IPS-NIHi7 (cell line): Measurements from ENCODE around the gene MSI2.

Experiments
- DNase-seq: peaks from one replicate; pipeline ENCODE4 v3.0.0; 2012; ENCODE audit warnings: mixed read lengths; ENCODE audit errors: extremely low spot score

MSI2 gene

DNA sequence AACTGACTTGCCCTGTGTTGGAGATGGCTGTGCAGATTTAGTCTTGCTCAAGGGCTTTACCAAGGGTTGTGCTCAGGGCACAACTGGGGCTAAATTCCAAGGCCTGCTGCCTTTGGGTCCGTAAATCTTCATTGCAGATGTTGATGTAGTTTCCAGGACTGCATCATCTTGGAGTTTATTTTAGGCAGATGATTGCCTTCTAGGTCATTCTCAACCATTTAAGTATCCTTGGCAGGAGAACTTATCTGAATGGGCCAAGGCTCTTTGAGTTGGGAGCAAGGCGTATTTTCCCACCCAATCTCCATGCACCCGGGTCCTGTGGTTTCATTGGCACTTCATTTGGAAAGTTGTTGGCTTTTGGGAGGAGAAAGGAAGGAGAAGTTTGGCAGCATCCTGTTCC, 200.3 kb downstream of the MSI2 start:
- no peak for DNase-seq

DNA sequence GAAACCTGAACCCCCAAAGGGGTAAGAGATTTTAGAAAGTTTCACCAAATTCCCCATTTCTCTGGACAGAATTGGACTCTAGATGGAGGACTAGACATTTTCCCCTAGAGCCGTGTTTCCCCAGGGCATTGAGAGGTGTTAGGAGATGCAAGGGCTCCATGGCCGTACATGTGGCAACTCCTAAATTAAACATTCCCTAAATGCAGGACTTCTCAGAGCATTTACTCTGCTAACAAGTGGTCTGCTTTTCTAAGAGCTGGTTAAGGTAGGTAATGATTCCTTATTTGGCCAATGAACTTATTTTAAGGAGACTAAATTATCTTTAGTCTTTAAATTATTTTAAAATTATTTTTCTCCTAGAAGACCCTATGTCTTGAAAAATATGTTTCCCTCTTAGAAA, 200.9 kb downstream of the MSI2 start:
- DNase-seq = no peak

DNA sequence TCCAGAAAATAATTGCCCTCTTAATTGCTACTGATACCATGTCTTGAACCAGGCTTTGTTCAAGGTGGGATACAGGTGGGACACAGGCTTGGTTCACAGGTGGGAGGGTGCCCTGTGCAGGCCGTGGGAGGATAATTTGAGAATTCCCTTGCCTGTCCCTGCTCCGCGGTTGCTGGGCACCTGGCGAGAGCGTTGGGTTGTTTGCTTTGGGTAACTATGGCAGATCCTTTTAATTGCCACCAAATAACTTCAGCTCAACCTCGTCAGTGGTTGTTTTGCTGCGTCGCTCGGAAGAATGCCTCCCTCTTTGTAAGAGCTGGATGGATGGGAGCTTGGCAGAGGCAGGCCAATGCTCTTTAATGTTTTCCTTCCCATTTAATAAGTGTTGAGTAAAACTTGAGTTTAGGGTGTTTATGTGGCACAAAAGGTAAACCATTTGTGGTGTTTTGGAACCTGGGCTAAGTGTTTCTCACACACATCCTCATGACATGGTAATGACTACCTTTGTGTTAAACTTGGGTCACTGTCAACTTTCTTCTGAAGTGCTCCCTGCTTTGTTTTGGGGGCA, 202.5 kb downstream of the MSI2 start:
- DNase-seq = no peak

DNA sequence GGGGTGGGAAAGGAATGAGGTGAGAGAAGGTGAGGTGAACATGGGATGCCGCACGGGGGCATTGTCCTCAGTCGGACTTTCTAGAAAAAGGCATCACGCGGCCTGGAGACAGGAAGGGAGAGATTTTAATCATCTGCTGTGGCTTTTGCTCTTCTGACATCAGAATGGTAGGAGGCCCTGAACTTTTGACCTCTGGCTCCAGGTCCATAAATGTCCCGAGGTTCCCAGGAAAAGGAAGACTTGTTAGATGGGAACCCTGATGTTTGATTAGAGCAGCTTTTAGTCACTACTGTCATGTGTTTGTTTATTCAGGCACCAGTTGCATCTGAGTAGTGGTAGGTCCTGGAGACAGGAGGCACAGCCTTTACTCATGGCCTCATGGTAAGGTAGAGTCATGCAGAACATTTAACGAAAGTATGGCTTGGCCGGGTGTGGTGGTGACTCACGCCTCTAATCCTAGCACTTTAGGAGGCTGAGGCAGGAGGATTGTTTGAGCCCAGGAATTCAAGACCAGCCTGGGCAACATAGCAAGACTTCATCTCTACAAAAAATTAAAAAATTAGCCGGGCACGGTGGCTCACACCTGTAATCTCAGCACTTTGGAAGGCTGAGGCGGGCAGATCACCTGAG, 203.1 kb downstream of the MSI2 start:
- no peak for DNase-seq

DNA sequence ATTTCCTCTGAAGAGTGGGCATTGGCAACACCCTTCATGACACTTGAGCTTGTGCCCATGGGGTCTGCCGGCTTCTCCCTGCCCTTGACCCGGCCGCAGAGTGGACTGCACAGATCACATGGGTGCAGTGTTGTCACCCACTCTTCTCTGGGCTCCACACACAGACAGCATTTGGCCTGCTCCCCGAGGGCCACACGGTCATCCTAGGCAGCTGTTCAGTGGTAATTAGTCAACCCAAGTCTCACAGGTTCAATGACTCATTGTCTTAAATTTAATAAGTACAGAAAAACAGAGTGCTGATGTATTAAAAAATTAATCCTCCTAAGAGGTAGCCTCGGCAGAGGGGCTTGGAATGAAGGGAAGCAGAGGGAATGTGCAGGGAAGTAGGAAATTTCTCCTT, 204.8 kb downstream of the MSI2 start:
- DNase-seq = no peak

DNA sequence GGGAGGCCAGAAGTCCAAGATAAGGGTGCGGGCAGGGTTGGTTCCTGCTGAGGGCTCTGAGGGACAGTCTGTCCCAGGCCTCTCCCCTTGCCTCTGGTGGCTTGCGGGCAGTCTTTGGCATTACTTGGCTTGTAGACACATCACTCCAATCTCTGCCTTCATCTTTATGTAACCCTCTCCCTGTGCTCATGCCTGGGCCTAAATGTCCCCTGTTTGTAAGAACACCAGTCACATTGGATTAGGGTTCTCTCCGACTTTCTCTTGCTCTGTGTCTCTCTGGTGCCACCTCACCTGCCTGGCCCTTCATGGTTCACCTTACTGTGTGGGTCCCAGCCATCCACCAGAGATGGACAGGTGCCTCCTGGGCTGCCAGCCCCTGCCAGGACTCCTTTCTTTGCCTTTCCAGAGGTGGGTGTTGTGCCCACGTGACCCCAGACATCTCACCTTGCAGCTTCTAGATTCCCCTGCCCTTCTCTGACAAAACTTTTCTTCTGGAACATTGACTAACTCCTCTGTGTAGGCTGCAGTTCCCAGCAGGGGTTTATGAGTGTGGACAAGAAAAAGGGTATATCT, 205.8 kb downstream of the MSI2 start:
- no peak for DNase-seq

DNA sequence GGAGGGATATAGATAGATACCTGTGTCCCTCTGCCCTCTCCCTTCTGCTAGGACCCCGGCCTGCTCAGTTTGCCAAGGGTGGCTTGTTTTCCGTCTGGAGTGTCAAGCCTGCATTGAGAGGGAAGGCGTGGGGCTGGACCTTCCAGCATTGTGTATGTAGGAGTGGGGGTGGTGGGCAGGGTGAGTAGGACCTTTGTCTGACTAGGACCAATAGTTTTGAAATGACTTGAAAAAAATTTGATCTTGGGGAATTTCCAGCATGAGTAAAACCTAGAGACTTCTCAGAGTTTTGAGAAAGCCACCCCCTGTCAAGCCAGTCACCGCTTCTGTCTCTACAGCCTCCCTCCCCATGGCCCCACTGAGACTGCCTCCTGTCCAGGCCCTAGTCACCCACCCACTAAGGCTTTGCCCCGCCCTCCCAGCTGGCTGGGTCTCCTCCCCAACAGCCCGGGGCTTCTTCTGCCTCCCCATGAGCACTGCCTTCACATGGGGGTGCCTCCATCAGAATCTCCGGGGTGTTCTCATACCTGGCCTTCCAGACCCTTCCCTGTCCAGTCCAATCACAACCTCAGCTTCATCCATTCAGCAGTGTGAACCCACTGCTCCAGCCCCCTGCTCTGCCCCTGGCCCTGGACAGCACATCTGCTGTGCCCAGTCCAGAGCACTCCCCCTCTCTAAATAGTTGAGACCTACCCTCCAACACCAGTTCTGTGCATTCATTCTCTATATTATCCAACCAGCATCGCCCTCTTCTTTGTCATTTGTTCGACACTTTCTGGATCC, 207.0 kb downstream of the MSI2 start:
- DNase-seq = no peak

DNA sequence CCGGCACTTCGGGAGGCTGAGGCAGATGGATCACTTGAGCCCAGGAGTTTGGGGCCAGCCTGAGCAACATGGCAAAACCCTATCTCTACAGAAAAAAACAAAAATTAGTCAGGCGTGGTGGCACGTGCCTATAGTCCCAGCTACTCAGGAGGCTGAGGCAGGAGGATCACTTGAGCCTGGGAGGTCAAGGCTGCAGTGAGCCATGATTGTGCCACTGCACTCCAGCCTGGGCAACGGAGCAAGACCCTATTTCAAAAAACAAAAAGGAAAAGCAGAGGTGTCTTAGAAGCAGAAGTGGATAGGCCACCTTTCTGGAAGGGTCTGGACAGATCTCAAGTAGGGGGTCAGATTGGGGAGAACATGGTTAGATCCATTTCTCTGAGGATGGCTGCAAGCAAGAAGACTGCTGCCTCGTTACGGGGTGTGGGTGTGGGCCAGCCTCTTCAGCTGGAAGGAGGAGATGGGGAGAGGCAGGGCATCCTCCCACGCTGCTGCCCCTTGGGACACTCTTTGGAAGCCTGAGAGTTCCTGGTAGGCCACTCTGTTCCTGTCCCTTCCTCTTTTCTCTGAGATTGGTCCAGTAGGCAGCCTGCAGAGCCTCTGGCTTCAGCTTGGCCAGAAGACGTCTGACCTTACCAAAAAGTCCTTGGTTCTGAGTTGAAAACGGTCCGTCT, 208.0 kb downstream of the MSI2 start:
- no peak for DNase-seq

DNA sequence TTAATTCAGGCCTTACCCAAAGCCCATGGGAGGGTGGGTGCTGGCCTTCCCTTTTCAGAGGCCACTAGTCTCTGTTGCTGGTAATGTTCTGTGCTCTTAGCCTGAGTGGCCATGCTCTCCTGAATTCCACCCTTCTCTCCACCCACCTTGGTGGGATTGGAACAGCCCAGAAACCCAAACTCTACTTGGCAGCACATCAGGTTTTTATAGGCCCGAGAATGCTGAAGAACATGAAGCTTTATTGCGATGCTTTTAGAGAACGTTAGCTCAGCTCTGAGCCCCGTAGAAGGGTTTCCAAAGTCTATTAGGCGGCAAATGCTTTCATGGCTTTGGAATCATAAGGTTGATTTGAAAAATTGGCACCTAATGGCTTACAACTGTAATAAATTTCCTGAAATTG, 209.3 kb downstream of the MSI2 start:
- DNase-seq = no peak

DNA sequence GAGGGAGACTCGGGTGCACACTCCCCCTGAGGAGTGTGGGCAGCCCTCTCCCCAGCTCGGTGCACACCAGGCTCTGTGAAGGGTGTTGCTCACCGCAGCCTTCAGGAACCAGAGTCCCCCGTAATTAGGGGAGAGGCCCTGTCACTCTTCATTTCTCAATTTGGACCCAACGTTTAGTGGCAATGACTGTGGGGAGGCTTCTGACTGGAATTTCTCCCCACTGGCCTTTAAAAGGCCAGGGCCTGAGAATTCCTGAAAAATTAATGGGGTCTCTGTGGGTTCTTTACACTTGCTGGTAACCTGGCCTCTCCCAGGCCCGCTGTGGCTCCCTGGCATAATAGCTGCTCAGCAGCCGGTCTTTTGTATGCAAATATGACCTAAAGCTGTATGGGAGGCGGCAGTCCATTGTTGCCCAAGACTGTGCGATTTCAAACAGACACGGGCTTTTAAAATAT, 209.7 kb downstream of the MSI2 start:
- peak; percentile 64 for DNase-seq

DNA sequence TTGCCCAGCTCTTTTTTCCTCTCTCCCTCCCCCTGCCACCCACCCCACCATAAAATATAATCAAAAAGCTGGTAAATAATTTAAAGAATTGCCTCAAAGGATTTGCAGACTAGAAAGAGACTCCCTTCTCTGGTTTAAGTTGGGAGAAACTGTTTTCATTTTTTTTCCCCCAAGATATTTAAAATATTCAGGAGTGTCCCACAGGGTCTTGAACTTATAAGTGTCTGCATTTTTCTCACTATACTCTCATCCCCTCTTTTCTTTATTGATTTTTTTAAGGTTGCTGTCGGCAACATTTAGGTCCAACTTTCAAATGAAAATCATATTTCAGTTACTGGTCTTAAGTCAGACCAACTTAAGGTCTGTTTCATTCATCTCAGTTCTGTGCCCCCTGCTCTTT, 210.2 kb downstream of the MSI2 start:
- no peak for DNase-seq

DNA sequence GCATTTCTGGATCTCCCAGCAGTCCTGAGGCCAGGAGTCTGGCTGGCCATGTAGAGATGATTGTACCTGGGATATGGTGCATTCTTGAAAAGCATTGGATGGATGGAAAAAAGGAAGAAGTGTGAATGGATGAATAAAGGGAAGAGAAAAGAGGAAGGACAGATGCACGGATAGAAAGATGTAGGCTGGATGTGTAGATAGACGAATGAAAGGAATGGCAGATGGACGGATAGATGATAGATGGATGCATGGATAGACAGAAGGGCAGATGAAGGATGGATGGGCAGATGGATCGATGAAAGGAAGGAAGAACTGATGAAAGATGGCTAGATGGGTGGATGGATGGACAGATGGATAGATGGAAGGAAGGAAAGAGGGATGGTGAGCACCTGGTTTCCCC, 210.9 kb downstream of the MSI2 start:
- DNase-seq = no peak

DNA sequence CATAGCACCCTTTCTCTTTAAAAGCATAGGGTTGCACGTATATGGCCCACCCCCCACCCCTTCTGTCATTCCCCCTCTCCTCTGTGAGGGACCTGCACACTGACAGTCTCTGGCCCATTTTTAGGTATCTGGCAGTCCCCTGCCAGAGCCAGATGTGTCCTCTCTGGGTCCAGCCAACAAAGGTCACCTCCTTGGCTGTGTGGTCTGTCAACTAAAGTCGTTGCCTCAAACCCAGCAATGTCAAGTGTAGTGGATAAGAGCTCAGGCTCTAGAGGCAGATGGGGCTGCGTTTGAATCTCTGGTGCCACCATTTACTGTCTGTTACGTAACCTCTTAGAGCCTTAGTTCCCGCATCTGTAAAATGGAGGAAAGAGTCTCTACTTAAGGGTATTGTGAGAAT, 211.5 kb downstream of the MSI2 start:
- DNase-seq = no peak

DNA sequence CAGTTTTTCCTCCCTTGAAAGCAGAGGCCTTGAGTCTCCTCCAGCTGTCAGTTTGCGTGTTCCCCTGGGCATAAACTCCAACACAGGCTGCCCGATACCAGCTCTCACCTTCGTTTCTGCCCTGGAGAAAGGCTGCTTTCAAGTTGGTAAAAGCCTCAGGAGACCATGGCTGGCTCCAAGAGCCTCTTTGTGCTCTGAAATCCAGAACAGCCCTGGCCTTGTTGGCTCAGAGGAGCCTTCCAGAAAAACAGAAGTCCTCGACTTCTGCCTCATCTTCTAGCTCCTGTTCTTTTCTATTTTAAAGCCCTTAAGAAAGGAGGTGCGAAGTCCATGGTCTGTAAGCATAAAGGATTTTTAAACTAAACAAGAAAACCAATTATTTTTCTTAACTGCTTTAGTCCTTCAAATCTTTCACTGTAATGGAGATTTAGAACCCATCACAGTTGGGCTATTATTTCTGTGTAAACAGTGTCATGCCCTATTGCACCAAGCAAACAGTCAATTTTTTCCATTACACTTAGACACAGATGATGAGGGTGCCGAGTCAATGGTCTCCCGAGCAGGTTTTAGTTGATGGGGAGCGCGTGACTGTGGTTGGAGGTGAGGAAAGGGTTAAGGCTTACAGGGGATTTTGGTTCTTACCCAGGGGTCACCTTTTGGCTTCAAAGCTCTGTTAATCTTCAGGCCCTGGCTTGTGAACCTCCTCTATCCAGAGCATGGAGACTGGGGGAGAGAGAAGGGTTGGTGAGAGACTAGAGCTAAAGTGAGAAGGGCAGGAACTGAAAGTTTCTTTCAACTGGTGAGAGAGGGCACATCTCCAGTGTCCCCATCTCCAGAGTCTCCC, 212.8 kb downstream of the MSI2 start:
- DNase-seq = no peak

DNA sequence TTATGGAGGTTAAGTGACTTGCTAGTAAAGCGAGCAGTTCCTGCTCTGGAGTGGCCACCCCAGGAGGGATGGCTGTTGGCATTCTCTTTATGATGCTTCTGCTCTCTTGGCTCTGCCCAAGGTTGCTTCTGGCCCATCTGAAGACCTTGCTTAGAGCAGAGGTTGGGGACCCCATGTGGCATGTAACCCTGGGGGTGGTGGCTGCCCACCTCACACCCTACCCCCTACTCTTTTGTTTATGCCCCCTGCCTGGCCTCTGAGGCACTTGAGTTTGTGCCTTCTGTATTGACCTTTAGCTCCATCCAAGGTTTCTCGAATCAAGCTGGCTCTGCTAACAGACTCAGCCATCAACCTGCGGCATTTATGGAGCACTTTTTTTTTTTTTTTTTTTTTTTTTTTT, 214.6 kb downstream of the MSI2 start:
- no peak for DNase-seq

DNA sequence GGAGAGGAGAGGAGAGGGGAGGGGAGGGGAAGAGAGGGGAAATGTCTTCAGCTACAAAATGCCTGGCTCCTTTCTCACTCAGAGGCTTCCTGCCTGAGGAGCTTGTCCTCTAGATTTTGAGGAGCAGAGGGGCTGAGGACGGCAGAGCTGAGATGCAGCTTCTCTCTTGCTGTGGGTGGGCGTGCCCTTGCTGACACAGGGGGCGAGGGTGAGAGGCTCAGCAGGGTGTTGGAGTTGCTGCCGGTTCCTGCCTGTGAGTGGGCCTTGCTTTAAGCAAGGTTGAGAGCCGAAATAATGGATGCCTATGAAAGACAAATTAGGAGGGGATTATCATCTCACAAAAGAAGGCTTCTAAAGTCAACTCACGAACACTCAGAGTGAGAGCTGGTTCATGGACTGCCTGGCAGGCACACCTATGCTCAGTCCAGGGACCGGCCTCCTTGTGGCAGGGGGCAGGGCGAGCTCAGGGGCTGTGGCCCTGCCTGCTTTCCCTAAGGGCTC, 215.6 kb downstream of the MSI2 start:
- DNase-seq = no peak

DNA sequence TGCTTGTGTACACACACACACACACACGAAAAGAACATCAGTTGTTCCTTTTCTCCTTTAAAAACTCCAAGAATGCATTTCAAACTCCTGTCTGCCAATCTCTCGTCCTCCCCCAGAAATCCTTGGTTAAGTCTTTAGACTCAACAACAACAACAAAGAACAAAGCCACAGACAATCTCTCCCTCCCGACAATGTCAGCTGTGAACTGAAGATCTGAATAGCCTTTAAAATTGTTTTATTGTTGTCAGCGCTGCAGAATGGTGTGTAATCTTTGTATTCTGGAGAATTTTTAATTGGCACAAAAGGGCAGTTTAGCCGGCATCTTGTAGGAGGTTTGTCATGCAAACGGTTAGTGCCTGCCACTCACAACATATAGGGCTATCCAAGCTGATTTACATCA, 219.5 kb downstream of the MSI2 start:
- no peak for DNase-seq

DNA sequence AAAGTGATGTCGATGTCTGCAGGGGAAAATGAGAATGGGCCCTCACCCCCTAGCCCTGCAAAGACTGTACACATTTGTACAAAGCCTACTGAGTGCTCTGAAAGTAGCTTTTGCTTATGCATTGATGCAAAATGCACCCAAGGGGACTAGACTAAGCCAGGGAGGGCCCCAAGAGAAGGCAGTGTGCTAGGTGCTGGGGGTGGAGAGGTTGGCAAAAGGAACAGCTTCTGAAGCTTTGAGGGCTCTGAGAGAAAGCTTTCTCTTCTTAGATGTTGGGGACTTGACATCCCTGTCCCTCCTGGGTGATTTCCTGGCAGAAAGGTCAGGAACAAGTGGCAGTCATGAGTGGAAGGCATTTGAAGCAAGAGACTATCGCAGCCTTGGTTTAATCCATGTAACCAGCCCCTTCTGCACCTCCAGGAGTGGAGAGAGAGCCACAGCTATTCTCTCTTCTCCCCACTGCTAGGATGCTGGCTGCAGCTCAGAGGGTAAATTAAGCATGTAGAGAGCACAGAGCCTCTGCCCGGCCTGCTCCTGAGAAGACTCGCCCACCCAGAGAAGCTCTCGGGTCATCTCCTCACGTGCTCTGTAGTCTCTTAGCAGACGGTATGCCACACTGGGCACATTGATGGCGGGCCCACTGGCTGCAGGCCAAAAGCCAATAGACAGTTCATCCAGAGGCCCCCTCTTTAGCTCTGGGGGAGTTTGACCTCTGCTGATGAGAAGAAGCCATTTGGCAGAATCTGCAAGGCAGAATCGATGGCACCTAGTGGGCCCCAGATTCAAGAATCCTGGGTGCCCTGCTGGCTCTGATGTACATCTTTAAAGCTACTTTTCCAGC, 221.4 kb downstream of the MSI2 start:
- no peak for DNase-seq

DNA sequence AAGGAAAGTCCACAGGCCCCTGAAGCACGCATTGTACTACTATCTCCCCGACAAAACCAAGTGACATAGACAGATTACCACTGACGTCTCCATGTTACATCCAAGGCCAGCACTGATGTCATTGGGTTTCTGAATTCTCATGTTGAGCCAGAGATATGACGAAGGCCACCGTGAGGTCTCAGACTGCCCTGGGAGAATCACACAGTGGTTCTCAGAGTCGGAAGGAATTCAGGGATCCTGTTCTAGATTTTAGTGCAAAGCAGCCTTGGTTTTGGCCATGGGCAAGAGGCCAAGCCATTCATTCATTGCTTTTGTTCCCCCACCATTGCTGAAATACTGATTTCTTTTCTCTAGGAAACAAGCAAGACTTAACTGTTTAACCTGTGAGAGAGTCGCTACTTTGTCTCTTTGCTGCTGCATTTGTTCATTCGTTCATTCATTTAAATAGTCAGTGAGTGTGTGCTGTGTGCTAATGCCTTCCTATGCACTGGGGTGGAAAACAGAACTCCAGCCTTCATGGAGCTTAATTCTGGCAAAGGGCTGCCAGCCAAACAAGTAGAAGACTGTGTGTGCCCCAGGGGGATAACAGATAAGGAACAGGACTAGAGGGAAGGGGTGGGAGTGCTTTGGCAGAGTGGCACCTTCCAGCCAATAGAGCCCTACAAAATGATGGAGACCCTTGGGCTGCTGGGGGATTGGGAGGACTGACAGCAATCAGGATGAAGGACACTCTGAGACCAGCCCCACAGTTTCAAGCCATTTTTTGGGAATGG, 222.3 kb downstream of the MSI2 start:
- DNase-seq = no peak
